ENCODE measurements around the gene PGRMC2. TPM values are rescaled to one million over a fixed set of nuclear protein-coding genes. Genes with fewer than 3 reads are reported as not detected.

PGRMC2 gene
- total RNA-seq, 1 experiment from 2014 or later = 77.6 TPM

- H3K9ac ChIP-seq (ENCODE audit: extremely low read depth, insufficient read length, low read length) = no peak overlapping the region
- Mint-ChIP-seq H3K4me1 (peaks cover 37 to 48% of the 10 kb centered on the region in 2 experiments), H3K36me3 (ENCODE audit: insufficient read depth in 1 of 3, low read depth in 3 of 3) (peaks cover 13 to 42% (median 19%) of the 10 kb centered on the region in 3 experiments; a peak in 6 of 7 replicates), H3K27me3 (ENCODE audit: low read depth) (no peaks in the 10 kb centered on the region), H3K4me3 (no peak overlapping the region), H3K27ac (no peak overlapping the region), H3K9me3 (no peaks in the 10 kb centered on the region)
- no peak overlapping the region for H2AK5ac ChIP-seq (ENCODE audit: insufficient read length, low read length)
- no peak overlapping the region for H4K5ac ChIP-seq (ENCODE audit: insufficient read length, low read depth, low read length)
- H4K91ac ChIP-seq (ENCODE audit: insufficient read length, low read depth, low read length) = no peak overlapping the region
- H2BK15ac ChIP-seq (ENCODE audit: low read depth, low read length) = no peak overlapping the region
- peaks cover 29% of the 10 kb centered on the region; the same call in 1 of the 2 replicates for H3K79me2 ChIP-seq (ENCODE audit: insufficient read depth, low read length)
- H3K4me2 ChIP-seq (ENCODE audit: insufficient read depth, insufficient read length, low read length) = no peak overlapping the region
- H2BK12ac ChIP-seq (ENCODE audit: insufficient read length, low read depth, low read length) = no peak overlapping the region
- no CpG with 5 or more reads among the region's 1 CpG for WGBS (ENCODE audit: extremely low coverage, insufficient read length, low lambda C conversion rate)
- no peak overlapping the region for H3K14ac ChIP-seq (ENCODE audit: insufficient read depth, low read length)
- DNase-seq = no peak
- H3K56ac ChIP-seq (ENCODE audit: insufficient read length, low read depth, low read length) = no peak overlapping the region
- H4K8ac ChIP-seq (replicated peaks; ENCODE audit: insufficient read length, low read depth, low read length) = no peak overlapping the region
- TF ChIP-seq CTCF (conservative IDR thresholded peaks at IDR 0.05) = no peak
- no peaks in the 10 kb centered on the region for H4K20me1 ChIP-seq (ENCODE audit: control insufficient read depth, insufficient read depth, insufficient read length)
- H2BK20ac ChIP-seq (ENCODE audit: low read depth, low read length, poor library complexity, severe bottlenecking) = no peak overlapping the region
- H3K27ac ChIP-seq (ENCODE audit: insufficient read length, low read depth, low read length) = no peak overlapping the region
- no peak overlapping the region for H3K23ac ChIP-seq (ENCODE audit: insufficient read length, low read depth, low read length)
- H3K27me3 ChIP-seq (ENCODE audit: insufficient read depth, low read length) = no peaks in the 10 kb centered on the region
- H3T11ph ChIP-seq (ENCODE audit: low read length) = no peak overlapping the region
- H3K4me1 ChIP-seq (ENCODE audit: insufficient read depth, low read length) = no peaks in the 10 kb centered on the region; the same call in 1 of the 2 replicates
- no peak overlapping the region for H2AFZ ChIP-seq (ENCODE audit: low read length)
- no peaks in the 10 kb centered on the region for H3K79me1 ChIP-seq (ENCODE audit: insufficient read depth, low read depth, low read length, poor library complexity, severe bottlenecking)
- no peak overlapping the region for H3K4ac ChIP-seq (ENCODE audit: low read depth, low read length)
- H3K9me3 ChIP-seq (ENCODE audit: control insufficient read depth, low read depth, low read length) = no peaks in the 10 kb centered on the region
- H3K23me2 ChIP-seq (ENCODE audit: insufficient read length, low read depth, low read length, poor library complexity, severe bottlenecking) = no peaks in the 10 kb centered on the region
- no peak overlapping the region for H3K18ac ChIP-seq (ENCODE audit: insufficient read length, low read depth, low read length)
- no peak overlapping the region for H2BK5ac ChIP-seq (ENCODE audit: insufficient read length, low read length)
- no peak overlapping the region for H2BK120ac ChIP-seq (ENCODE audit: low read depth, low read length, poor library complexity, severe bottlenecking)
These were observed 6.3 kb downstream of the PGRMC2 start for GRCh38 chr4:128281354-128281753.
